Caki2 (cell line): ENCODE results near the gene PIK3AP1. TPM values are rescaled to one million over a fixed set of nuclear protein-coding genes. Genes with fewer than 3 reads are reported as not detected.
A peak's percentile ranks its signal among the peaks of the same experiment; 100 is the strongest.
"Not testable (repeated sequence)": the region's sequence is repeated elsewhere in the genome, so short reads cannot be mapped to it uniquely, and the experiment has no call there.

Source experiments
- DNase-seq: peaks from one replicate; pipeline ENCODE4 v3.0.0-alpha.2; 2015; ENCODE audit warnings: low read depth
- in situ Hi-C: cut with HindIII; loops from 2 replicates; pipeline ENCODE4 v1.10.0; 2016; ENCODE audit warnings: low sequenced_read_pairs, low pct_unique_long_range_greater_than_20kb, mixed read lengths
- total RNA-seq: library from RNA; depleted of rRNA; stranded (reverse); fragments of >200 nt; shearing (Covaris generic); gene quantifications from 2 replicates; pipeline ENCODE4 v1.2.3, GENCODE V29; 2014; ENCODE audit warnings: low replicate concordance

The PIK3AP1 gene
- total RNA-seq, 1 experiment from 2014 or later, result 2.7 TPM

DNA sequence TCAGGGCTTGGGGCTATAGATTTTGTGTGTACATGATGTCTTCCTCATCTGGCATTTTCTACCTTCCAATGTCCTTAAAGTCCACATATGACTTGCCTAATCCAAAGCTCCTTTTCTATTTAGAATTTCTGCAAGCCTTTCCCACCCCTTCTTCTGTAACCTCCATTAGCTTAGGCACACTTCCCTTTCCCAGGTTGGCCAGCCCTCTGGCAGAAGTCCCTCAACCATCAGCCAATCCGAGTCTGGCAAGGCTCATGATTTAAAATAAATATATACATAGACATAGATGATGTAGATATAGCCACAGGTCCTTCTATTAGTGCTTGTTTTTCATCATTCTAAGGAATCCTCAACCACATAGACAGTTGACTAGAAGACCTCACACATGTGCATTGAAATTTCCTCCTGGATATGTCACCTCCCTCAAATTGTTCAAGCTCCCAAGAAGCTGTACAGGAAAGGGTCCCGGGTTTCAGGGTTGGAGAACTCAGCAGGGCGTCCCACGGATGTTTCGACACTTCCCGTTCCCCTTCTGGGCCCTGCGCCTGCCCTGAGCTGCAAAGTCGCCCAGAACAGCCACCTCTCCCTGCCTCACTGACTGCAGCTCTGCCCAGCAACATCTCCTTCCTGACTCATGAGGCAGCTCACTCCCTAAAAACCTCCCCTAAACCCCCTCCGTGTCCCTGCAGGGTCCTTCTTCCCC lies 20.4 kb upstream of the PIK3AP1 start:
- in situ Hi-C loops, result no loop called here
- DNase-seq, result no peak

DNA sequence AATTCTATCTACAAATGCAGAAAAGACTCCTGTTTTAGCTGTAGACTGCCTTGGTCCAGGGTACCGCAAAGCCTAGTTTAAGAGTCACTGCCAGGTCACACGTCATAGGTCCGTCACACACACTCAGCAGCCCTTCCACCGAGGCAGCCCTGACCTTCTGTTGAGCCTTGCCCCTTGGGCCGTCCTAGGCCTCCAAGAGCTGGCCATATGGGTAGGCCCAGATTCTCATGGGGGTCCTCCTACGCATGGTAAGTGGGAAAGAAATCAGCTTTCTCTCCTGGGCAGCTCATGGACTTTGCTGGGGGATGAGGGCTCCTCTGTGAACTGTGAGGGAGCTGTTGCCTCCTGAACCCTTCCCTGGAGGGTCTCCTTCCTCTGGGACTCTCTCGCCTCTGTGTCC lies 19.8 kb upstream of the PIK3AP1 start:
- no peak for DNase-seq
- in situ Hi-C loops, result no loop called here

DNA sequence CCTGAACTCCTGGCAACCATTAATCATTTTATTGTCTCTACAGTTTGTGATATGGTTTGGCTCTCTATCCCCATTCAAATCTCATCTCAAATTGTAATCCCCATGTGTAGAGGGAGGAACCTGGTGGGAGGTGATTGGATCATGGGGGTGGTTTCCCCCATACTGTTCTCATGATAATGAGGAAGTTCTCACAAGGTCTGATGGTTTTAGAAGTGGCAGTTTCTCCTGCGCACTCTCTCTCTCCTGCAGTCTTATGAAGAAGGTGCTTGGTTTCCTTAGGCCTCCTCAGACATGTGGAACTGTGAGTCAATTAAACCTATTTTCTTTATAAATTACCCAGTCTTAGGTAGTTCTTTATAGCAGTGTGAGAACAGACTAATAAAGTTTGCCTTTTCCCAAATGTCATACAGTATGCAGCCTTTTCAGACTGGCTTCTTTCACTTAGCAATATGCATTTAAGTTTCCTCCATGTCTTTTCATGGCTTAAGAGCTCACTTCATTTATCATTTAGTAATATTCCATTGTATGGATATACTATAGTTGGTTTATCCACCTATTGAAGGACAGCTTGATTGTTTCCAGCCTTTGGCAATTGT lies 17.1 kb upstream of the PIK3AP1 start:
- DNase-seq, in situ Hi-C loops: not testable (repeated sequence)

- in situ Hi-C loops, result no loop called here
- DNase-seq, result no peak
These were observed 4.3 kb upstream of the PIK3AP1 start for GRCh38 chr10:96724621-96725020.

- in situ Hi-C loops, result no loop called here
- DNase-seq, result no peak
These were observed 876 bp upstream of the PIK3AP1 start for GRCh38 chr10:96721207-96721572.

DNA sequence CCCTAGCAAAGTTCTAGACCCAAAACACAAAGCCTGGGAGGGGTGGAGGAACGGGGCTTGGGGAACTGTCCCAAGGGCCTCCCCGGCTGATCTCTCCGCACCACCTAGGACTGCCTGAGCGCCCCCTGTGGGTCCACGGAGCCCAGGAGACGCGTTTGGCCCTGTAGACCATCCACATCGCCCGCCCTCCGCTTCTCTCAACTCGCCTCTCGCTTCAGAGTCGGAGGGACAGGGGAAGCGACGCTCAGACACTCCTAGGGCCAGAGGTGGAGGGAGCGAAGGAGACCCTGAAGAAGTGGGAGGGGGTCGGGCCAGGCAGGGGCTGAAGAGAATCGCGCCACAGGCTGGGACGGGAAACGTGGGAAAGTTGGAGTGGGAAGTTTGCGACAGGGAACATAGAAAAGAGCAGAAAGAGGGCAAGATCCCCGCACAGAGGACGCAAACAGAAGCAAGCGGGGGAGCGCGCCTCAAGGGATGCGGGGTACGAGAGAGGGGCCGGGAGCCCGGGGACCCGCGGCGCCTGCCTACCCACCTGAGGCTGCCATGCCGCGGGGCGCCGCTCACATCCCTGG lies 378 bp downstream of the PIK3AP1 start:
- peak; percentile 6 for DNase-seq
- in situ Hi-C loops, result no loop called here

- no peak for DNase-seq
- in situ Hi-C loops, result no loop called here
These were observed 1.1 kb downstream of the PIK3AP1 start for GRCh38 chr10:96719200-96719599.

DNA sequence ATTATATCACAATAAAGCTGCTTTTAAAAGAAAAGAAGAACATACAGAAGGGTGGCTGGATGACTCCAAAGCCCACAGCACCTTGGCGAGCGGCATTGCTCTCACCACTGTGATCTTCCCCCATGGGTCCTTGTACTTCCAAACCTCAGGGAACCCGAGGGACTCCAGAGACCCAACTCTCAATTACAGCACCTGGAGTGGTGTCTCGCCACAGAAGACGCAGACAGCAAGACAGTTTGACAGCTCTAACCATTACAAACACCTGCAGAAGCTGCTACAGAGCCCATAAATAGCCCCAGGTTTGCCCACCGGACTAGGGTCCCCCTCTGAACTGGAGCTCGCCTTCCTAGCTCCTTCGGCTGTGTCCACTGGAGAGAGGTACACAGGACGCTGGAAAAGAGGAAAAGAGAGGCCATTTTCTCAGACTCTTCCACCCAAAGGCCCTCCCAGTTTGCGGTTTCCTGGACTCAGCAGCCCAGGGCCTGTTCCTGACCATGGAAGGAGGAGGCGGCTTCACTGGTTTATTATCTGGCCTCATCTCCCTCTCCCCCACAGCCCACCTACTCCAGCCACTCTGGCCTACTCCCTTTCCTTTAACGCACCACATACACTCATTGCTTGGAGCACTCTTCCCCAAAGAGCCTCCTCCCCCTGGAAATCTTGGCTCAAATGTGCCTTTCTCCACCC lies 1.9 kb downstream of the PIK3AP1 start:
- in situ Hi-C loops, result no loop called here
- no peak for DNase-seq

- DNase-seq, result no peak
- in situ Hi-C loops, result no loop called here
These were observed 3.9 kb downstream of the PIK3AP1 start for GRCh38 chr10:96716390-96716789.

DNA sequence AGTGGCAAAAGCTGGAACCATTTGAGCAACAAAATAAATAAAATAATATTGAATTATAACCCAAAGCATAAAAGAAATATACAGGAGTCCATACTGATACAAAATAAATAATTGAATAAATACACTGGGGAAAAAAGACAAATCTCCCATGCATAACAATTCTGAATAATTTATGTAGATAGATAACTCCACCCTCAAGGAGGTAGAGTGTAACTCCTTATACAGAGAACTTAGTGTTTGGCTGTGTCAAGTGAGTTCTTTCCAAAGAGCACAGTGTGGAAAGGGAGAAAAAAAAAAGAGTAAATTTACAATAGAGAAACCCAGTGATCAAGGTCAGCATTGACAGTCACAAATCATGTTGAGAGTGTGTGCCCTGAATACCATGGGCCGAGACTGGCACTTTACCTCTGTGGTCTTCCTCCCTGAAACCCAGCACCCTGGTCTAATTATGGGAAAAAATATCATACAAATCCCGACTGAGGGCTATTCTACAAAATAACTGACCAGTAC lies 5.5 kb downstream of the PIK3AP1 start:
- in situ Hi-C loops, result no loop called here
- DNase-seq, result no peak

DNA sequence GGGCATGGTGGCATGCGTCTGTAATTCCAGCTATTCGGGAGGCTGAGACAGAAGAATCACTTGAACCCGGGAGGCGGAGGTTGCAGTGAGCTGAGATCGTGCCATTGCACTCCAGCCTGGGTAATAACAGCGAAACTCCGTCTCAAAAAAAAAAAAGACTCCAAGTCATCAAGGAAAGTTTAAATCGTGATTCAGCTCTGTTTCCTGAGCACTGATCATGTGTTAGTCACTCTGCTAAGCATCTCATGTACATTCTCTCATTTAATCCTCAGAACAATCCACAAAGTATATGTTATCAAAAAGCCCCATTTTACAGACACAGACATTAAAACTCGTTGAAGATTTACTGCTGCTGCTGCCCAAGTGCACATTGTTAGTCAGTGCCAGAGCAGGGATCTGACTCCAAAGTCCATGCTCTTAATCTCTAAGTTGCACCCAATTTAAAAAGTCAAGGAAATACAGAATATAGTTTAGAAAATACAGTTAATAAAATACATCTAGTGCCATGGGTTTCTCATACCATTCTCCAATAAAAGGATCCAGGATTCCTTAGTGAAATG lies 6.2 kb downstream of the PIK3AP1 start:
- in situ Hi-C loops, result no loop called here

DNA sequence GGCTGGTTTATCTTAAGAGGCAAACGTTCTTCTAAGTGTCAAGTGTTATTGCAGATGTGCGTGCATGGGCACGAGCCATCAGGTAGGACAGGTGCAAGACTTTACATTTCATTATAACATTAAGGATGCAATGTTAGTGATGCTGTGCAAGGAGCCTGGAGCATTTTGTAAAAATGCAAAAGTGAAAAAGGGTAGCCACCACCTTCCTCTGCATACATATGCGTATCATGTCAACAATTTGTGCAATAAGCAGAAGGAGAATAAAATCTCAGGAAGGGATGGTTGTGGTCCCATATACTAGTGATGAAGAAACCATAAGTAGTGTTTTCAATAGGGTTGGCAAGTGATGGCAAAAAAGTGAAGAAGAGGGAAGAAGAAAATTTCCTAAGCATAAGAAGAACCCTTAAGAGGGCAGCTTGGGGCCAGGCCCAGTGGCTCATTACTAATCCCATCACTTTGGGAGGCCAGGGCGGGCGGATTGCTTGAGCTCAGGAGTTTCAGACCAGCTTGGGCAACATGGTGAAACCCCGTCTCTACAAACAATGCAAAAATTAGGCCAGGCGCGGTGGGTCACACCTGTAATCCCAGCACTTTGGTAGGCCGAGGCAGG lies 7.5 kb downstream of the PIK3AP1 start:
- in situ Hi-C loops, result no loop called here
- DNase-seq, result no peak

More for the DNA sequence above, 6.2 kb downstream of the PIK3AP1 start:
- no peak for DNase-seq

DNA sequence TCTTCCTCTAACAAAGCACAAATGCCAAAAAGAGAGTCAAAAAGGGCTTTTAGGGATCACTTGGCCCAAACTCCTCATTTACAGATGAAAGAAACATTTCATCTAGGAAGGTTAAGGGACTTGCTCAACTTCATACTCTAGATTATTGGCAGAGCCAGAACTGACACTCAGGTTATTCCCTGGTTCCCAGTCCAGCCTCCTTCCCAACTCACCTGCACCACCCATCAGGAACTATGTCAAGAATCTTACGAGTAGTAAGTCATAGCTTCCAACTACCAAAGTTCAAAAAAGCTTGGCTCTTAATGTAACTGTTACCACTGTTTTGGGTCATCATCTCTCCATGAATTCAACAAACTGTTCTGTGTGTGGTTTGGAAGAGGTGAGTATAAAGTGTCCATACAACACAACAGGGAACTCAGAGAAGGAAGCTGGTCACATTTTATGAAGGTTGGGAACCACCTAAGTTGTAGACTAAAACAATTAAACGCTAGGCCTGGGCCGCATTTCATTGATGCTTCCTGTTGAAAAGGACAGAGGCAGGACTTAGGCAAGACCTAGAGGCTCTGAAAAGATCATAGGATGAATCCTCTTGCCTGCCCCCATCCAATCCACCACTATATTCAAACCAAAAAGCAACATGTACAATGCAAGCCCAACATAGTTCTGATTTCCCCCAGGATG lies 9.1 kb downstream of the PIK3AP1 start:
- in situ Hi-C loops, result no loop called here
- no peak for DNase-seq

DNA sequence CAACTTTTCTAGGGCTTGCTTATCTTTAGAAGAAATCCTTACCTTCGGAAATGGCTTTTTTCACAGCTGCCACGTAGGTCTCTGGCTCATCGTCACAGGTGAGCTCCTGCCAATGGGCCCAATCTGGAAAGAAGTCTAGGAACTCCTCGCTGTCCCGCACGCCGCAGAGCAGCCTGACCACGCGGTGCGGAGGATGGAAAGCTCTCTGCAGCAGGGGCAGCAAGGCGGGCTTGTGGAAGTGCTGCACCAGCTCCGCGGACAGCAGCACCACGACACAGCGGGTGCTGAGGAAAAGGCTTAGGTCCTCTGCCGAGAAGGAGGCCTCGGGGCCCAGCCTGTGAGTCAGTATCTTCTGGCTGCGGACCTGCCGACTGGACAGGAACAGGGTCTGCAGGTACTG lies 10.8 kb downstream of the PIK3AP1 start:
- in situ Hi-C loops, result no loop called here
- DNase-seq, result no peak

DNA sequence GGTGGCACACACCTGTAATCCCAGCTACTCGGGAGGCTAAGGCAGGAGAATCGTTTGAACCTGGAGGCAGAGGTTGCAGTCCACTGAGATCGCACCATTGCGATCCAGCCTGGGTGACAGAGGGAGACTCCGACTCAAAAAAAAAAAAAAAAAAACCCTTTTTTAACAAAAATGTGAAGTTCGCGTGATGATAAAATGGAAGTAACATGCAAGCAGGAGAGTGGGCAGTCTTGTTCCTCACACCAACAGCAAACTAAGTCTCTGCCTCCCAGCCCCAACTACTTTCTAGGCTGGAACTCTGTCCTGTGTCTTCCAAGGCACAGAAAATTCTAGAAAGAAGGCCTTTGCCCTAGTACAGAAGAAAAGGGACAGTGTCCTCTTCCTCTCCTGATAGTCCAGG lies 11.3 kb downstream of the PIK3AP1 start:
- no peak for DNase-seq
- in situ Hi-C loops, result no loop called here

GRCh38 chr10:96708456-96708855 lies 11.9 kb downstream of the PIK3AP1 start:
- in situ Hi-C loops, result no loop called here
- no peak for DNase-seq

GRCh38 chr10:96706331-96706853 lies 13.9 kb downstream of the PIK3AP1 start:
- in situ Hi-C loops, result no loop called here

DNA sequence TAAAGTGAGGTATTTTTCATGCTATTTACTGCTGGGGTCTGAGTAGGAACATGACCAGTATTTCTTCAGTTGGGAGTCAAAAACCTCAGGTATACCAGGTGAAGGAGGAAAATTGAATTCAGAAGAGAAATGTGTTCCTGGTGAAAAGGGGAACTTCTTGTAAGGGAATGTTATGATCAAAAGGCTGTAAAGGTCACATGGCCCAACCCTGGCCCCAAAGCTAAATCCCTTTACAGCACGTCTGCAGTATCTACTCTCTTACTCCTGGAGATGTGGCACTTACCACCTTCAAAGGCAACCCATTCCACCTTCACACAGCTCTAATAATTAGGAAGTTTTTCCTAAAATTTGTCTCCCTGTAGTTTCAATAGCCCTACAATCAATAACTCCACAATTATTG lies 15.2 kb downstream of the PIK3AP1 start:
- in situ Hi-C loops, result no loop called here
- no peak for DNase-seq

More at GRCh38 chr10:96706331-96706853, 13.9 kb downstream of the PIK3AP1 start:
- DNase-seq, result no peak
